Activated naive CD8-positive, alpha-beta T cell treated with anti-CD3 and anti-CD28 coated beads, Interleukin-2, amount 10 ng/mL, durations not matched to agents 7 days and 5 days (primary cell): ENCODE results near the gene LGALS3BP. TPM values are rescaled to one million over a fixed set of nuclear protein-coding genes. Genes with fewer than 3 reads are reported as not detected.
A peak's percentile ranks its signal among the peaks of the same experiment; 100 is the strongest.

ENCODE experiments used
- ATAC-seq: fragments of 150-1000 bp; cut with Tn5 transposase; one replicate; pipeline ENCODE4 v1.10.0; 2021; ENCODE audit warnings: low read depth, moderate library complexity
- POLR2A ChIA-PET: fragments of 350-600 bp; sonication (Branson Sonifier 250); formaldehyde crosslinking; loops from one replicate; lab custom pipeline; 2021; ENCODE audit warnings: antibody characterized with exemption; lab: Charles Lee
- DNase-seq: peaks from one replicate; pipeline ENCODE4 v3.0.0; 2021
- H3K27ac Mint-ChIP-seq: one replicate; pipeline ENCODE4 v1.8.0; 2022; ENCODE audit warnings: mild to moderate bottlenecking, mixed read lengths
- H3K27me3 Mint-ChIP-seq: one replicate; pipeline ENCODE4 v1.8.0; 2022; ENCODE audit warnings: mild to moderate bottlenecking, moderate library complexity, mixed read lengths
- H3K36me3 Mint-ChIP-seq: one replicate; pipeline ENCODE4 v1.8.0; 2021; ENCODE audit warnings: mild to moderate bottlenecking, mixed read lengths
- H3K4me1 Mint-ChIP-seq: one replicate; pipeline ENCODE4 v1.8.0; 2021; ENCODE audit warnings: mixed read lengths
- H3K4me3 Mint-ChIP-seq: one replicate; pipeline ENCODE4 v1.8.0; 2022; ENCODE audit warnings: mild to moderate bottlenecking, moderate library complexity, mixed read lengths
- H3K9me3 Mint-ChIP-seq: one replicate; pipeline ENCODE4 v1.8.0; 2021; ENCODE audit warnings: mixed read lengths
- total RNA-seq, 2 experiments: library from RNA; stranded (reverse); gene quantifications; one replicate each; pipeline ENCODE4 v1.2.3, GENCODE V29; 2021

LGALS3BP gene
- total RNA-seq, 2 experiments from 2014 or later: 193 to 222 TPM

DNA sequence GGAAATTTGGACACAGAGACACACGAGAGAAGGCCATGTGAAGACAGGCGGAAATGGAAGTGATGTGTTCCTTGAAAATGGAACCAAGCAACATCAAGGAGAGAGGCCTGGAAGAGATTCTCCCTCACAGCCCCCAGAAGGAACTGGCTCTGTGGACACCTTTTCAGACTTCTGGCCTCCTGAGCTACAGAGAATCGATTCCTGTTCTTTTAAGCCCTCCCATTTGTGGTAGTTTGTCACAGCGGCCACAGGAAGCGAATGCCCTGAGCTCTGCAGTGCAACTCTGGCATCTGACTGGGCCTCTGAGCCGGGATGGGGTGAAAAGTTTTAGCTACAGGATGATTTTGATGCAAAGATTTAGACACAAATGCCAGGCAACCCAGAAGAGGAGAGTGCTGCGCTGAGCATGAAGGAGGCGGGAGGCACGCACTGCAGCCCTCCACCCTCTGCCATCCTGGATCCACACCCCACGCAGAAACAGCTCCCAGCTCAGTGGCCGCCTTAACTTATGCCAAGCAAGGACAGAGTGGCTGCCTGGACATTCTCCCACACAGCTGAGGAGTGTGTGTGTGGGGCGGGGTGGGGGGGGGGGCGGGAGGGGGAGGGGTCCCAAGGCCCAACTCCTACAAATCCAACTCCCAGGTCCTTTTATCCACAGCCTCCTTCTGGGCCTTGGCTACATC, 56.8 kb downstream of the LGALS3BP start:
- Mint-ChIP-seq H3K36me3 (no peaks in the 10 kb centered on the region), H3K9me3 (no peaks in the 10 kb centered on the region), H3K27ac (peak overlapping the region; percentile 82), H3K27me3 (peaks cover 14% of the 10 kb centered on the region), H3K4me1 (peaks cover 9% of the 10 kb centered on the region), H3K4me3 (peak overlapping the region; percentile 79)
- DNase-seq (no peak), ATAC-seq (no peak)
- POLR2A ChIA-PET: interaction anchor here (1.2 kb wide), 1 partner anchor 34 kb away, joined by 3 read pairs; no protein-coding TSS in a partner anchor

DNA sequence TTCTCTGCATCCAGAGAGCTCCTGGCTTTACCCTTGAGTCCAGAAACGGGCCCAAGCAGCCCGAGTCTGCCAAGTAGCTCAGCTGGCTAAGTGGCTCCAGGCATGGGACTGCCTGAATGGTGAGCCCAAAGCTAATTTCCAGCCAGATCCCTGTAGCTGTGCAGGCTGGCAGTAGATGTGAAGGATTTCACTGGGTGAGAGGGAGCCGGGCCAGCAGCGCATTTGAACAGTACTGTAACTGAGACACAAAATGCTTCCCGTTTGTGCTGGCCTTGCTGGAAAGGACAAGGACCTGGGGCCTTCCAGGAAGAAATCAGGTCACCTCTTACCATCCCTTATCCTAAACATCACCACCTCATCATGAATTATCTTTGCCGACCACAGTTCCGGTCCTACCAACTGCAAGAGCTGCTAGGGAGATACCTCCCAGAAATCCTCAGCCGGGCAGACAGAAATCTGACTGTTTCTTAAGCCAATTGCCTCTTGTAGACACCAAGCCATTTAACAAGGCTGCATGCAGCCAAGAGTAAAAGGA, 58.2 kb downstream of the LGALS3BP start:
- POLR2A ChIA-PET: interaction anchor here (0.7 kb wide), 1 partner anchor 39 kb away, joined by 7 read pairs; no protein-coding TSS in a partner anchor

More for the DNA sequence above, 58.2 kb downstream of the LGALS3BP start:
- Mint-ChIP-seq H3K9me3 (no peaks in the 10 kb centered on the region), H3K36me3 (no peaks in the 10 kb centered on the region), H3K4me3 (no peak overlapping the region), H3K27me3 (peaks cover 14% of the 10 kb centered on the region), H3K4me1 (peaks cover 9% of the 10 kb centered on the region), H3K27ac (no peak overlapping the region)
- ATAC-seq (no peak), DNase-seq (no peak)

Other genes starting within 250 kb of the LGALS3BP start
- 100 to 1,000 TPM; 180 to 200 TPM for gene CYTH1, start 197.7 kb downstream of the LGALS3BP start, total RNA-seq
- 10 to 100 TPM; 87.8 to 94.3 TPM for gene USP36, start 139.1 kb downstream of the LGALS3BP start, total RNA-seq
- under 1 TPM in 1 of 2 experiments, not detected in 1; 0.23 TPM for gene CEP295NL, start 76.7 kb downstream of the LGALS3BP start, total RNA-seq
- gene TIMP2, start 54.5 kb downstream of the LGALS3BP start, total RNA-seq: 1 to 10 TPM; 5.0 to 6.0 TPM
- gene CANT1, start 29.8 kb upstream of the LGALS3BP start, total RNA-seq: 10 to 100 TPM; 56.0 to 61.5 TPM
- gene C1QTNF1, start 44.2 kb upstream of the LGALS3BP start, total RNA-seq: not detected
- gene ENGASE, start 94.9 kb upstream of the LGALS3BP start, total RNA-seq: 10 to 100 TPM; 72.8 to 78.2 TPM